Measurements from ENCODE around the gene ARMC7. TPM values are rescaled to one million over a fixed set of nuclear protein-coding genes. Genes with fewer than 3 reads are reported as not detected.
A peak's percentile ranks its signal among the peaks of the same experiment; 100 is the strongest.
"Not testable (repeated sequence)": the region's sequence is repeated elsewhere in the genome, so short reads cannot be mapped to it uniquely, and the experiment has no call there.

ARMC7 gene
- total RNA-seq, 1 donor from 2014 or later: 3.5 TPM

GRCh38 chr17:75130059-75130631 lies 20.4 kb downstream of the ARMC7 start:
- DNase-seq: no peak

- DNase-seq: peak; percentile 81
These were observed 21.0 kb downstream of the ARMC7 start for GRCh38 chr17:75130632-75131277.

- DNase-seq: peak; percentile 91
These were observed 21.7 kb downstream of the ARMC7 start, which contains the start of gene NT5C for GRCh38 chr17:75131278-75132017. Gene NT5C (minus strand): TSS chr17:75131742. CDS start chr17:75131707, 35 bp downstream.

- DNase-seq: not testable (repeated sequence)
These were observed 22.5 kb downstream of the ARMC7 start for GRCh38 chr17:75132018-75133000.

GRCh38 chr17:75133001-75133400 lies 23.2 kb downstream of the ARMC7 start:
- DNase-seq: no peak

- DNase-seq: not testable (repeated sequence)
These were observed 24.0 kb downstream of the ARMC7 start for GRCh38 chr17:75133607-75134347.

GRCh38 chr17:75135452-75135851 lies 25.7 kb downstream of the ARMC7 start:
- DNase-seq: no peak

GRCh38 chr17:75135946-75136345 lies 26.2 kb downstream of the ARMC7 start:
- no peak for DNase-seq

GRCh38 chr17:75137762-75138161 lies 28.0 kb downstream of the ARMC7 start:
- DNase-seq: not testable (repeated sequence)

GRCh38 chr17:75138519-75138918 lies 28.8 kb downstream of the ARMC7 start:
- no peak for DNase-seq

GRCh38 chr17:75142236-75142971 lies 32.6 kb downstream of the ARMC7 start:
- no peak for DNase-seq

GRCh38 chr17:75144816-75145512 lies 35.2 kb downstream of the ARMC7 start:
- no peak for DNase-seq

- DNase-seq: no peak
These were observed 36.8 kb downstream of the ARMC7 start for GRCh38 chr17:75146592-75146991.

GRCh38 chr17:75147878-75148546 lies 38.2 kb downstream of the ARMC7 start:
- no peak for DNase-seq

- peak; percentile 44 for DNase-seq
These were observed 42.2 kb downstream of the ARMC7 start for GRCh38 chr17:75151930-75152329.

GRCh38 chr17:75152523-75152921 lies 42.8 kb downstream of the ARMC7 start:
- DNase-seq: no peak

GRCh38 chr17:75152922-75153779 lies 43.4 kb downstream of the ARMC7 start:
- peak; percentile 68 for DNase-seq

- no peak for DNase-seq
These were observed 44.0 kb downstream of the ARMC7 start for GRCh38 chr17:75153780-75154194.
